Liver (tissue), 9 donors: ENCODE data around the gene DGKB. TPM values are rescaled to one million over a fixed set of nuclear protein-coding genes. Genes with fewer than 3 reads are reported as not detected.

Experiments used
- DNase-seq: peaks from one replicate; pipeline ENCODE4 v3.0.0-alpha.2; 2017; ENCODE audit warnings: low spot score
- H3K27ac ChIP-seq, 2 donors: one replicate each; pipeline ENCODE4 v1.7.0; 2013; ENCODE audit warnings: inconsistent platforms in 2 of 2, low read length in 2 of 2, control low read depth in 1 of 2, low read depth in 1 of 2, mild to moderate bottlenecking in 1 of 2
- H3K27me3 ChIP-seq, 4 donors: one replicate each; pipeline versions ENCODE4 v1.6.1 to v1.7.0; 2013; ENCODE audit warnings: low read length in 3 of 4, inconsistent platforms in 1 of 4, mild to moderate bottlenecking in 1 of 4, moderate library complexity in 1 of 4; ENCODE audit not compliant: control insufficient read depth in 4 of 4, insufficient read depth in 4 of 4
- H3K36me3 ChIP-seq, 4 donors: one replicate each; pipeline versions ENCODE4 v1.6.1 to v1.7.0; 2013; ENCODE audit warnings: low read length in 3 of 4, mild to moderate bottlenecking in 3 of 4, low read depth in 1 of 4, moderate library complexity in 1 of 4; ENCODE audit not compliant: control insufficient read depth in 4 of 4, insufficient read depth in 3 of 4
- H3K4me1 ChIP-seq, 4 donors: one replicate each; pipeline versions ENCODE4 v1.6.1 to v1.7.0; 2013; ENCODE audit warnings: low read length in 3 of 4, mild to moderate bottlenecking in 3 of 4, moderate library complexity in 1 of 4; ENCODE audit not compliant: control insufficient read depth in 4 of 4, insufficient read depth in 4 of 4
- H3K4me3 ChIP-seq, 3 donors: one replicate each; pipeline versions ENCODE4 v1.6.1 to v1.7.0; 2013; ENCODE audit warnings: low read length in 3 of 3, control low read depth in 1 of 3, low read depth in 1 of 3, mild to moderate bottlenecking in 1 of 3
- H3K9ac ChIP-seq, 2 donors: one replicate each; pipeline ENCODE4 v1.7.0; 2013; ENCODE audit warnings: low read length in 2 of 2, mild to moderate bottlenecking in 2 of 2, moderate library complexity in 2 of 2, control low read depth in 1 of 2, low read depth in 1 of 2
- H3K9me3 ChIP-seq, 4 donors: one replicate each; pipeline versions ENCODE4 v1.6.1 to v1.7.0; 2013; ENCODE audit warnings: low read length in 3 of 4; ENCODE audit not compliant: control insufficient read depth in 4 of 4
- ATF3 ChIP-seq: IDR thresholded peaks from 2 replicates; pipeline ENCODE4 v1.6.1; 2016; ENCODE audit warnings: antibody characterized with exemption
- CTCF ChIP-seq: fragments of 150-350 bp; IDR thresholded peaks from 2 replicates; pipeline ENCODE4 v1.5.1; 2017; ENCODE audit warnings: improper control_type of control experiment, low read depth, low read length; ENCODE audit not compliant: missing input control
- EGR1 ChIP-seq, 2 donors: IDR thresholded peaks; 2 replicates each; pipeline ENCODE4 v1.6.1; 2016 to 2018; ENCODE audit warnings: antibody characterized with exemption in 2 of 2, low read depth in 2 of 2
- FOXA1 ChIP-seq: IDR thresholded peaks from 2 replicates; pipeline ENCODE4 v1.6.1; 2016; ENCODE audit warnings: antibody characterized with exemption
- FOXA2 ChIP-seq: IDR thresholded peaks from 2 replicates; pipeline ENCODE4 v1.6.1; 2016; ENCODE audit warnings: antibody characterized with exemption
- GABPA ChIP-seq, 2 donors: IDR thresholded peaks in 1 of 2; conservative IDR thresholded peaks in 1 of 2; 2 replicates each; pipeline ENCODE4 v1.6.1; 2016; ENCODE audit warnings: antibody characterized with exemption in 2 of 2, mild to moderate bottlenecking in 1 of 2, moderate library complexity in 1 of 2
- HNF4A ChIP-seq, 2 donors: conservative IDR thresholded peaks; 2 replicates each; pipeline ENCODE4 v1.6.1; 2016; ENCODE audit warnings: antibody characterized with exemption in 2 of 2, mild to moderate bottlenecking in 2 of 2
- HNF4G ChIP-seq: IDR thresholded peaks from 2 replicates; pipeline ENCODE4 v1.6.1; 2016; ENCODE audit warnings: antibody characterized with exemption
- JUND ChIP-seq, 2 donors: IDR thresholded peaks; 2 replicates each; pipeline ENCODE4 v1.6.1; 2016; ENCODE audit warnings: antibody characterized with exemption in 2 of 2
- MAX ChIP-seq: IDR thresholded peaks from 2 replicates; pipeline ENCODE4 v1.6.1; 2016; ENCODE audit warnings: antibody characterized with exemption
- NR2F2 ChIP-seq: IDR thresholded peaks from 2 replicates; pipeline ENCODE4 v1.6.1; 2016; ENCODE audit warnings: antibody characterized with exemption
- RAD21 ChIP-seq, 2 donors: IDR thresholded peaks; 2 replicates each; pipeline ENCODE4 v1.6.1; 2016; ENCODE audit warnings: antibody characterized with exemption in 2 of 2, mild to moderate bottlenecking in 2 of 2
- REST ChIP-seq: IDR thresholded peaks from 2 replicates; pipeline ENCODE4 v1.6.1; 2016; ENCODE audit warnings: antibody characterized with exemption, mild to moderate bottlenecking
- RXRA ChIP-seq, 2 donors: IDR thresholded peaks; 2 replicates each; pipeline ENCODE4 v1.6.1; 2017 to 2018; ENCODE audit warnings: antibody characterized with exemption in 2 of 2, mild to moderate bottlenecking in 1 of 2
- SP1 ChIP-seq: IDR thresholded peaks from 2 replicates; pipeline ENCODE4 v1.6.1; 2018; ENCODE audit warnings: antibody characterized with exemption, mild to moderate bottlenecking
- TAF1 ChIP-seq: conservative IDR thresholded peaks from 2 replicates; pipeline ENCODE4 v1.6.1; 2016; ENCODE audit warnings: antibody characterized with exemption, mild to moderate bottlenecking
- YY1 ChIP-seq: IDR thresholded peaks from 2 replicates; pipeline ENCODE4 v1.6.1; 2016; ENCODE audit warnings: antibody characterized with exemption, mild to moderate bottlenecking
- ZBTB33 ChIP-seq: IDR thresholded peaks from 2 replicates; pipeline ENCODE4 v1.6.1; 2016; ENCODE audit warnings: antibody characterized with exemption
- WGBS: extraction: QIAGEN DNeasy Blood & Tissue Kit; methylation state at CpG from one replicate; pipeline ENCODE4 v1.1.7; 2013; 5-methylcytosine and 5-hydroxymethylcytosine counted together
- polyA plus RNA-seq, 2 donors: library from polyadenylated mRNA; stranded (reverse) in 1 of 2; unstranded in 1 of 2; fragments of 200-250 nt in 1 of 2; fragments of >200 nt in 1 of 2; fragmentation: Nextera tagmentation in 1 of 2; extraction: Ambion mirVana in 1 of 2; gene quantifications; one replicate each; pipeline versions ENCODE4 v1.2.1 to v1.2.3, GENCODE V29; 2013 to 2015
- total RNA-seq, 2 donors: library from RNA; depleted of rRNA; stranded (reverse); fragments of >200 nt; gene quantifications; one replicate each; pipeline ENCODE4 v1.2.3, GENCODE V29; 2014
- donor health status: healthy.
- donor health status: healthy.
- donor health status: healthy.
- donor health status: healthy.
- donor health status: healthy.

DGKB gene
- total and polyA plus RNA-seq, 4 donors: 0.09 to 0.42 TPM; not detected in 2

- Histone ChIP-seq H3K4me3 (no peak overlapping the region), H3K9me3 (no peaks in the 10 kb centered on the region), H3K27me3 (no peaks in the 10 kb centered on the region), H3K9ac (no peak overlapping the region), H3K27ac (no peak overlapping the region), H3K4me1 (peaks cover 0 to 1% (median 0%) of the 10 kb centered on the region in 4 donors), H3K36me3 (no peaks in the 10 kb centered on the region)
- TF ChIP-seq JUND (IDR thresholded peaks at IDR 0.05): peak in 1 of 2 donors; percentile 66
- TF ChIP-seq TAF1: no peak
- no peak for TF ChIP-seq SP1
- peak; percentile 39 for TF ChIP-seq YY1
- TF ChIP-seq ZBTB33: no peak
- no peak for TF ChIP-seq FOXA1
- TF ChIP-seq GABPA (IDR thresholded peaks at IDR 0.05 in 1 of 2, conservative IDR thresholded peaks at IDR 0.05 in 1 of 2): no peak
- TF ChIP-seq RXRA (IDR thresholded peaks at IDR 0.05): peak in 1 of 2 donors; percentile 42
- no peak for TF ChIP-seq CTCF
- TF ChIP-seq FOXA2: peak; percentile 26
- no peak for TF ChIP-seq REST
- TF ChIP-seq HNF4G: no peak
- peak; percentile 30 to 73 for TF ChIP-seq HNF4A (conservative IDR thresholded peaks at IDR 0.05)
- no peak for TF ChIP-seq EGR1 (IDR thresholded peaks at IDR 0.05; ENCODE audit: low read depth in 2 of 2)
- no peak for TF ChIP-seq ATF3
- peak in 1 of 2 donors; percentile 23 for TF ChIP-seq RAD21 (IDR thresholded peaks at IDR 0.05)
- TF ChIP-seq NR2F2: no peak
- TF ChIP-seq MAX: peak; percentile 15
- DNase-seq: no peak
- WGBS: 70% methylated on average over 2 of the region's 2 CpGs
Observed at GRCh38 chr7:14303536-14303935, 599.0 kb downstream of the DGKB start.
